Activated CD4-positive, alpha-beta T cell treated with anti-CD3 and anti-CD28 coated beads, Interleukin-2, amount 50 U/mL, for 4 hours (primary cell): ENCODE measurements around the gene ABHD8.

ENCODE experiments used
- DNase-seq, 2 experiments: peaks; one replicate each; pipeline ENCODE4 v3.0.0-alpha.2; 2020

Gene ABHD8

GRCh38 chr19:17333611-17334413, 30.6 kb upstream of the ABHD8 start:
- peak; percentile 72 to 77 for DNase-seq

- no peak for DNase-seq
Observed at GRCh38 chr19:17332677-17333581, 29.7 kb upstream of the ABHD8 start.

GRCh38 chr19:17332360-17332676, 29.1 kb upstream of the ABHD8 start:
- DNase-seq: no peak

- DNase-seq: no peak
Observed at GRCh38 chr19:17331045-17331558, 27.9 kb upstream of the ABHD8 start.

- no peak for DNase-seq
Observed at GRCh38 chr19:17330262-17331044, 27.2 kb upstream of the ABHD8 start.

GRCh38 chr19:17329366-17330261, 26.4 kb upstream of the ABHD8 start:
- no peak for DNase-seq

GRCh38 chr19:17328517-17329365, 25.5 kb upstream of the ABHD8 start:
- DNase-seq: peak; percentile 41 to 47

GRCh38 chr19:17327654-17328516, 24.7 kb upstream of the ABHD8 start:
- DNase-seq: peak; percentile 54 to 59

- DNase-seq: no peak
Observed at GRCh38 chr19:17327068-17327653, 23.9 kb upstream of the ABHD8 start.

GRCh38 chr19:17326595-17326966, 23.4 kb upstream of the ABHD8 start:
- no peak for DNase-seq

GRCh38 chr19:17325881-17326594, 22.8 kb upstream of the ABHD8 start:
- no peak for DNase-seq

- DNase-seq: no peak
Observed at GRCh38 chr19:17325133-17325532, 21.9 kb upstream of the ABHD8 start.

GRCh38 chr19:17324357-17325114, 21.3 kb upstream of the ABHD8 start:
- no peak for DNase-seq

GRCh38 chr19:17323964-17324332, 20.7 kb upstream of the ABHD8 start:
- no peak for DNase-seq

GRCh38 chr19:17323300-17323963, 20.2 kb upstream of the ABHD8 start:
- DNase-seq: no peak

GRCh38 chr19:17322854-17323253, 19.6 kb upstream of the ABHD8 start:
- DNase-seq: no peak

- DNase-seq: no peak
Observed at GRCh38 chr19:17321655-17322489, 18.6 kb upstream of the ABHD8 start.
